CD14-positive monocyte (primary cell): ENCODE measurements around the gene PTPRN2. TPM values are rescaled to one million over a fixed set of nuclear protein-coding genes. Genes with fewer than 3 reads are reported as not detected.
"Not testable (repeated sequence)": the region's sequence is repeated elsewhere in the genome, so short reads cannot be mapped to it uniquely, and the experiment has no call there.

Source experiments
- DNase-seq, 3 donors: peaks; one replicate each; pipeline ENCODE4 v3.0.0-alpha.2; 2011 to 2022
- H2AFZ ChIP-seq: 2 replicates; pipeline ENCODE4 v1.6.0; 2012; ENCODE audit warnings: mild to moderate bottlenecking, low read depth, low read length, inconsistent platforms; ENCODE audit not compliant: insufficient read depth, poor library complexity, severe bottlenecking
- H3K27ac ChIP-seq, 2 donors: 1 replicate in 1 of 2; 2 replicates in 1 of 2; pipeline ENCODE4 v1.5.1; 2012 to 2013; ENCODE audit warnings: low read length in 2 of 2, control low read depth in 1 of 2, inconsistent platforms in 1 of 2, low read depth in 1 of 2, mild to moderate bottlenecking in 1 of 2
- H3K27me3 ChIP-seq, 2 donors: one replicate each; pipeline versions ENCODE4 v1.6.0 to v1.6.1; 2011 to 2013; ENCODE audit warnings: low read length in 2 of 2; ENCODE audit not compliant: control insufficient read depth in 2 of 2, insufficient read depth in 2 of 2
- H3K36me3 ChIP-seq, 2 donors: replicated peaks in 1 of 2; 1 replicate in 1 of 2; 2 replicates in 1 of 2; pipeline versions ENCODE4 v1.5.1 to v1.6.1; 2012 to 2013; ENCODE audit warnings: low read length in 2 of 2, control low read depth in 1 of 2, inconsistent platforms in 1 of 2, mild to moderate bottlenecking in 1 of 2; ENCODE audit not compliant: insufficient read depth in 2 of 2, control insufficient read depth in 1 of 2
- H3K4me1 ChIP-seq, 2 donors: 1 replicate in 1 of 2; 2 replicates in 1 of 2; pipeline versions ENCODE4 v1.5.1 to v1.6.1; 2012 to 2013; ENCODE audit warnings: low read length in 2 of 2, control low read depth in 1 of 2, inconsistent platforms in 1 of 2, mild to moderate bottlenecking in 1 of 2, moderate library complexity in 1 of 2; ENCODE audit not compliant: insufficient read depth in 2 of 2, control insufficient read depth in 1 of 2
- H3K4me2 ChIP-seq: replicated peaks from 2 replicates; pipeline ENCODE3; 2012; ENCODE audit warnings: low read length, moderate library complexity, mild to moderate bottlenecking; ENCODE audit not compliant: poor library complexity, severe bottlenecking; ENCODE audit errors: extremely low read depth
- H3K4me3 ChIP-seq, 3 experiments: fragments of 200-600 bp in 1 of 3; sonication (generic) in 1 of 3; replicated peaks in 1 of 3; 1 replicate in 2 of 3; 2 replicates in 1 of 3; pipeline ENCODE4 v1.5.1; 2011 to 2013; ENCODE audit warnings: low read length in 3 of 3, mild to moderate bottlenecking in 3 of 3, control low read depth in 2 of 3, low read depth in 2 of 3, inconsistent platforms in 1 of 3, moderate library complexity in 1 of 3
- H3K79me2 ChIP-seq: 2 replicates; pipeline ENCODE4 v1.6.0; 2012; ENCODE audit warnings: mild to moderate bottlenecking, control low read depth, inconsistent platforms, low read length, moderate library complexity; ENCODE audit not compliant: insufficient read depth
- H3K9ac ChIP-seq: 2 replicates; pipeline ENCODE4 v1.6.0; 2017; ENCODE audit warnings: low read length, mild to moderate bottlenecking; ENCODE audit not compliant: insufficient read depth, poor library complexity, severe bottlenecking
- H3K9me3 ChIP-seq, 2 donors: replicated peaks in 1 of 2; 1 replicate in 1 of 2; 2 replicates in 1 of 2; pipeline versions ENCODE4 v1.5.1 to v1.6.1; 2012 to 2013; ENCODE audit warnings: low read length in 2 of 2, control low read depth in 1 of 2; ENCODE audit not compliant: control insufficient read depth in 1 of 2, insufficient read depth in 1 of 2
- H4K20me1 ChIP-seq: 2 replicates; pipeline ENCODE4 v1.6.0; 2012; ENCODE audit warnings: mild to moderate bottlenecking, low read length, control low read depth, moderate library complexity; ENCODE audit not compliant: insufficient read depth
- H3K27ac Mint-ChIP-seq, 7 donors: one replicate each; pipeline ENCODE4 v1.8.0; 2020; ENCODE audit warnings: mild to moderate bottlenecking in 7 of 7, mixed read lengths in 7 of 7, moderate library complexity in 6 of 7, inconsistent platforms in 2 of 7
- H3K27me3 Mint-ChIP-seq, 3 donors: one replicate each; pipeline ENCODE4 v1.8.0; 2021 to 2022; ENCODE audit warnings: low read depth in 3 of 3, mild to moderate bottlenecking in 3 of 3, mixed read lengths in 3 of 3, moderate library complexity in 3 of 3, inconsistent platforms in 1 of 3
- H3K36me3 Mint-ChIP-seq, 2 donors: one replicate each; pipeline ENCODE4 v1.8.0; 2020; ENCODE audit warnings: mixed read lengths in 2 of 2, inconsistent platforms in 1 of 2, mild to moderate bottlenecking in 1 of 2
- H3K4me1 Mint-ChIP-seq: one replicate; pipeline ENCODE4 v1.8.0; 2020; ENCODE audit warnings: mild to moderate bottlenecking, mixed read lengths
- H3K4me3 Mint-ChIP-seq, 2 donors: one replicate each; pipeline ENCODE4 v1.8.0; 2020; ENCODE audit warnings: mild to moderate bottlenecking in 2 of 2, mixed read lengths in 2 of 2, moderate library complexity in 1 of 2
- H3K9me3 Mint-ChIP-seq, 7 donors: one replicate each; pipeline ENCODE4 v1.8.0; 2020 to 2022; ENCODE audit warnings: mixed read lengths in 7 of 7, mild to moderate bottlenecking in 6 of 7, moderate library complexity in 6 of 7, inconsistent platforms in 2 of 7
- WGBS: methylation state at CpG from one replicate; pipeline ENCODE4 v1.1.5; 2013; ENCODE audit warnings: missing lambda C conversion rate; ENCODE audit not compliant: insufficient coverage; 5-methylcytosine and 5-hydroxymethylcytosine counted together
- intact Hi-C, 2 donors: fragments of 100-400 bp; cut with micrococcal nuclease; formaldehyde crosslinking; loops; one replicate each; pipeline versions ENCODE4 v1.15.0 to v1.15.1; 2023
- polyA plus RNA-seq, 3 donors: library from polyadenylated mRNA; depleted of rRNA in 1 of 3; unstranded in 2 of 3; stranded (reverse) in 1 of 3; fragments of 300-500 nt in 2 of 3; fragments of >200 nt in 1 of 3; fragmentation: Illumina TruSeq in 2 of 3; gene quantifications; 1 replicate in 2 of 3; 2 replicates in 1 of 3; pipeline ENCODE4 v1.2.3, GENCODE V29; 2012 to 2021
- TF ChIP-seq, protein P1 (sequence below): fragments of 200-600 bp; IDR thresholded peaks from one replicate; pipeline ENCODE4 v1.8.0; 2022; ENCODE audit warnings: antibody characterized with exemption, mild to moderate bottlenecking

PTPRN2 gene
- polyA plus RNA-seq, 3 donors, result 0.25 to 1.4 (median 0.97) TPM

DNA sequence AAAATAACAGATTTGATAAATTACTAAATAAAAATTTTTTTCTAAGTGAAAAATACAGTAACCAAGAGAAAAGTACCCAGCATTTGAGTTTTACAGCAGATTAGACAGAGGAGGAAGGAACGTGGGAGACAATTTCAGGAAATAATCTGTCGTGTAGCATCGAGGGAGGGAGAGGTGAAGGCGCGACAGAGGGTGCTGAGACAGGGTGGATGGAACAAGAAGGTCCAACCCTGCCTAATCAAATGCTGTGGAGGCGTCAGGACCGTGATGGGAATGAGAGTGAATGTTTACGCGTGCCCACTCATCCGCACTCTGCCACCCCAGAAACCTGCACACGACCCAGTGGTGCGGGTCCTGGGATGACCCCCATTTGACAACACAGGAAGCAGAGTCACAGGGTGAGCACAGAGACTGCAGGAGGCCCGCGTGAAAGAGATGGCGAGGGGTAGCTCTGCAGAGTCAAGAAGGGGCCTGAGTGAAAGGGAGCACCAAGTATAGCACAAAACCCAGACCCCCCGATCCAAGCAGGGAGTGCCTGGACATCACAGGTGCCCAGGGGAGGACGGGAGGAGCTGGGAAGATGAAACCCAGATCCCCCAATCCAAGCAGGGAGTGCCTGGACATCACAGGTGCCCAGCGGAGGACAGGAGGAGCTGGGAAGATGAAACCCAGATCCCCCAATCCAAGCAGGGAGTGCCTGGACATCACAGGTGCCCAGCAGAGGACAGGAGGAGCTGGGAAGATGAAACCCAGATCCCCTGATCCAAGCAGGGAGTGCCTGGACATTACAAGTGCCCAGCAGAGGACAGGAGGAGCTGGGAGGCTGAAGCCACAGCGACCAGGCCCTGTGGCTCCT is 691.9 kb downstream of the PTPRN2 start:
- WGBS, result 79% methylated on average over 15 of the region's 19 CpGs
- Histone ChIP-seq H3K9ac (no peak overlapping the region), H4K20me1 (no peaks in the 10 kb centered on the region), H3K27me3 (no peaks in the 10 kb centered on the region), H3K79me2 (no peaks in the 10 kb centered on the region), H3K4me3 (no peak overlapping the region), H3K4me2 (no peak overlapping the region), H3K36me3 (no peaks in the 10 kb centered on the region), H3K27ac (no peak overlapping the region), H3K4me1 (no peaks in the 10 kb centered on the region), H2AFZ (no peak overlapping the region), H3K9me3 (no peaks in the 10 kb centered on the region)
- TF ChIP-seq, protein P1, sequence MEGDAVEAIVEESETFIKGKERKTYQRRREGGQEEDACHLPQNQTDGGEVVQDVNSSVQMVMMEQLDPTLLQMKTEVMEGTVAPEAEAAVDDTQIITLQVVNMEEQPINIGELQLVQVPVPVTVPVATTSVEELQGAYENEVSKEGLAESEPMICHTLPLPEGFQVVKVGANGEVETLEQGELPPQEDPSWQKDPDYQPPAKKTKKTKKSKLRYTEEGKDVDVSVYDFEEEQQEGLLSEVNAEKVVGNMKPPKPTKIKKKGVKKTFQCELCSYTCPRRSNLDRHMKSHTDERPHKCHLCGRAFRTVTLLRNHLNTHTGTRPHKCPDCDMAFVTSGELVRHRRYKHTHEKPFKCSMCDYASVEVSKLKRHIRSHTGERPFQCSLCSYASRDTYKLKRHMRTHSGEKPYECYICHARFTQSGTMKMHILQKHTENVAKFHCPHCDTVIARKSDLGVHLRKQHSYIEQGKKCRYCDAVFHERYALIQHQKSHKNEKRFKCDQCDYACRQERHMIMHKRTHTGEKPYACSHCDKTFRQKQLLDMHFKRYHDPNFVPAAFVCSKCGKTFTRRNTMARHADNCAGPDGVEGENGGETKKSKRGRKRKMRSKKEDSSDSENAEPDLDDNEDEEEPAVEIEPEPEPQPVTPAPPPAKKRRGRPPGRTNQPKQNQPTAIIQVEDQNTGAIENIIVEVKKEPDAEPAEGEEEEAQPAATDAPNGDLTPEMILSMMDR, result no peak
- Mint-ChIP-seq H3K36me3 (no peaks in the 10 kb centered on the region), H3K9me3 (peaks cover 0 to 6% (median 0%) of the 10 kb centered on the region in 7 donors), H3K27ac (peak overlapping the region in 2 of 7 donors; percentile 25 to 33), H3K4me3 (peak overlapping the region in 1 of 2 donors; percentile 46), H3K4me1 (no peaks in the 10 kb centered on the region), H3K27me3 (peaks cover 5 to 13% (median 5%) of the 10 kb centered on the region in 3 donors)
- intact Hi-C loops, result no loop called here
- no peak for DNase-seq

DNA sequence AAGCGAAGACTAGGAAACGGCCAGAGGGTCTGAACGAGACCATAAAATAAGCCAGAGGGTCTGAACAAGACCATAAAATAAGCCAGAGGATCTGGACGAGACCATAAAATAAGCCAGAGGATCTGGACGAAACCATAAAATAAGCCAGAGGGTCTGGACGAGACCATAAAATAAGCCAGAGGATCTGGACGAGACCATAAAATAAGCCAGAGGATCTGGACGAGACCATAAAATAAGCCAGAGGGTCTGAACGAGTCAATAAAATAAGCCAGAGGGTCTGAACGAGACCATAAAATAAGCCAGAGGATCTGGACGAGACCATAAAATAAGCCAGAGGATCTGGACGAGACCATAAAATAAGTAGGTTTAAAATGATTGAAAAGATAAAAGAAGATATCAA is 692.5 kb downstream of the PTPRN2 start:
- H3K4me1 ChIP-seq, H3K9ac ChIP-seq, H3K36me3 Mint-ChIP-seq, H2AFZ ChIP-seq, H3K4me2 ChIP-seq, H3K4me3 Mint-ChIP-seq, H3K4me1 Mint-ChIP-seq, H3K36me3 ChIP-seq, H3K27me3 ChIP-seq, intact Hi-C loops, H3K79me2 ChIP-seq, H4K20me1 ChIP-seq, H3K27ac ChIP-seq, H3K27ac Mint-ChIP-seq, H3K9me3 Mint-ChIP-seq, H3K9me3 ChIP-seq, H3K4me3 ChIP-seq, DNase-seq: not testable (repeated sequence)
- 86% methylated on average over 3 of the region's 12 CpGs for WGBS
- H3K27me3 Mint-ChIP-seq, result peaks cover 9 to 17% (median 10%) of the 10 kb centered on the region in 3 donors
